GM18526 (cell line): ENCODE data around the gene RAB3GAP1.

Source experiments
- POLR2A ChIP-seq: IDR thresholded peaks from 3 replicates; pipeline ENCODE4 v1.6.1; 2011; ENCODE audit not compliant: insufficient read length; ENCODE audit errors: extremely low read depth

Gene RAB3GAP1

DNA sequence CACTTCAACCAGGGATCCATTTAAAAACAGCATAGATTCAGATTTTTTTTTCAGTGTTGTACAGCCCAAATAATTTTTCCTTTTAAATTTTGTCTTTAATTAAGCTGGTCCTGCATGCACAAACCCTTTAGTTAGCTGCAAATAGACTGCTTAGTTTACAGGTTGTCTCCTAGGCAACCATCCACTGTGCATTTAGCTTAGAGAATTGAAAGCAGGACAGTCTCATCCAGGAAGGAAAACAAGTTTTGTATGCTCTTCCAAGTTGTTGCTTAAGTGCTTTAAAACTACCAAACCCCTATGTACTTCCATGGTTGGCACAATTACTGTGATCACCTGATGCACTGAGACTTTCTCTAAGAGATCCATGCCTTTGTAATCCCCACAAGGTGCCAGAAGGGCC lies 4.8 kb upstream of the RAB3GAP1 start, which contains the start of gene MAP3K19:
Gene MAP3K19, minus strand, starts transcription at position 148 of the 400 bp plus-strand sequence. CDS start 22,800 bp downstream, outside the sequence.
- no peak for TF ChIP-seq POLR2A

DNA sequence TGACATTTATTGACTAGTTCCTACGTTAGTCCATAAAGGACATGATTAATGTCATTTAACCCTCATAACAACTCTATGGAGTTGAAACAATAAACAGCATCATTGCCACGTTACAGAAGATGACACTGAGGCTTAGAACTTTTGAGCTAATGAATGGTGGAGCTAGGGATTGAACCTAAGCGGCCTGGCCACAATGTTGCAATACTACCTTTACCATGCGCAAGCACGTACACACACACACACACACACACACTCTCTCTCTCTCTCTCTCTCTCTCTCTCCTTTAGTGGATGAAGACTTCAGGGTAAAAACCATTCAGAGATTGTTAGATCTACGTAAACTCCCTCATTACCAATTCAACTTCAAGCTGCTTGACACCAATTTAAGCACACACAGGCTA lies 4.0 kb upstream of the RAB3GAP1 start:
- TF ChIP-seq POLR2A = no peak

DNA sequence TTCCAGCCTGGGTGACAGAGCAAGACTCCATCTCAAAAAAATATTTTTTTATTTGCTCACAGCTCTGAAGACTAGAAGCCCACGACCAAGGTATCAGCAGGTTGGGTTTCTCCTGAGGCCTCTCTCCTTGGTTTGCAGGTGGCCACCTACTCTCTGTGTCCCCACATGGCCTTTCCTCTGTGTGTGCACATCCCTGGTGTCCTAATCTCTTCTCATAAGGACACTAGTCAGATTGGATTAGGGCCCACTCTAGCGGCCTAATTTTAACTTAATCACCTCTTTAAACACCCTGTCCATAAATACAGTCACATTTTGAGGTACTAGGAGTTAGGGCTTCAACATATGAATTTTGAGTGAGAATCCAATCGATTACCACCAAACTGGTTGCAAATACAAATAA lies 2.0 kb upstream of the RAB3GAP1 start:
- TF ChIP-seq POLR2A = no peak

DNA sequence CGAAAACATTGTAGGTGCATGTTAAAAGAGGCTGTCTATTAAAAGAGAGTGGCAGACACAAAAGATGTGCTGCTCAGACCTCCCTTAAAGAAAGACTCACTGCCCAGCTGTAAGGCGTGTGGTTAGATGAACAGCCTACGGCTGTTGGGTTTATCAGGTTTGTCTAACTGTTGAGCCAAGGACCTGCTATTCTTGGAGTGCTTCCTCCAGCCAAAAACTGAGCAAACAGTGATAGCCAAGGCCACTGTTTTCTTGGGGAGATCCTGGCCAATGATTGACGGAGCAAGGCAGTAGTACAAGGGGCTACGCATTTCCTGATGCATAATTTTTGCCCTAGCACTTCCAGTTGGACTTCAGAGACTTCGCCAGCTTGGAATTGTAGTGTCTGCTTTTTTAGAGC lies 1.4 kb upstream of the RAB3GAP1 start:
- no peak for TF ChIP-seq POLR2A

DNA sequence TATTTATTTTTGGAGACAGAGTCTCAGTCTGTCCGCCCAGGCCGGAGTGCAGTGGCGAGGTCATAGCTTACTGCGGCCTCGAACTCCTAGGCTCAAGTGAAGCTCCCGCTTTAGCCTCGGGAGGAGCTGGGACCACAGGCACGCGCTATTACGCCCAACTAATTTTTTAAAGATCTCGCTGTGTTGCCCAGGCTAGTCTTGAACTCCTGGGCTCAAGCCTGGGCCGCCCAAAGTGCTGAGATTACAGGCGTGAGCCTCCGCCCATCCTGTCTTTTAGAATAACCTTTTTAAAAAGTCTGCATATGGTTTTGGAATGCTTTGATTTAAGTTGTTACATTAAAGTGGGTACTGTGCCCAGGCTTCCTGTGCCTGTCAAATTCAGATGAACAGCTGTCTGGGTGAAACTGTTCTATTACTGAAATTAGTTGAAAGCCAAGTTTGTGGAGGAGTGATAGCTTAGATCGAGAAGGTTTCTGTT lies 944 bp downstream of the RAB3GAP1 start:
- no peak for TF ChIP-seq POLR2A

DNA sequence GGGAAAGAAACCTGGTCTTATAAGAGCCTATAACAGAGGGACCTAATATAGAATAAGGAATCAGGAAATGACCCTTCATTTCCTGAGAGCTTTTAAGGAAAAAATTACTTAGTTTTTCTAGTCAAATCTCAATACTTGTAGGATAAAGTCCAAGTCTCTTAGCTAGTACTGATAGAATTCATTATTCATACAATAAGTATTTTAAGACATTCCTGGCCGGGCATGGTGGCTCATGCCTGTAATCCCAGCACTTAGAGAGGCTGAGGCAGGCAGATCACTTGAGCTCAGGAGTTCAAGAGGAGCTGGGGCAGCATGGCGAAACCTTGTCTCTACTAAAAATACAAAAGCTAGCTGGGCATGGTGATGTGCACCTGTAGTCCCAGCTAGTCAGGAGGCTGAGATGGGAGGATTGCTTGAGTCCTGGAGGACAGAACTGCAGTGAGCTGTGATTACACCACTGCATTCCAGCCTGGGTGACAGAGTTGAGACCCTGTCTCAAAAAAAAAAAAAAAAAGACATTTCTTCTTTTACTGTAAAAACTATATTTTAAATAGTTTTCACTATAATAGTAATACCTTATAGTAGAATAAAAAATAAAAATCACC lies 3.2 kb downstream of the RAB3GAP1 start:
- no peak for TF ChIP-seq POLR2A

DNA sequence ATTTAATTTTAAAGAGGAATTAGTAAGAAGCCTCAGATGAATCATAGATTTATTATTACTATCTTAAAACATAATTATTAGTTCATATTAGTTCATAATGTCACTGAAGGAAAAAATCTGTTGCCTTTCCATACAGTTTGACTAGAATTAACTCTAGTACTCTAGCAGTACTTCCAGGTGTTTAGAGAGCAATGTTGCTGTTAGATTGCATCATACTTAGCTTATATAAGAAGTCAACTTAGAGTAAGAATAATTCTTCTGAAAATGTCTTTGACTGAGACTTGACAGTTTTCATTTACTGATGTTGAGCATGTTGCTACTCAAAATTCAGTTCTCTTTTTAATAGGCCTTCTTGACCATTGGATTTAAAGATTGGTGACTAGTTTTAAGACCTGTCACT lies 4.7 kb downstream of the RAB3GAP1 start:
- TF ChIP-seq POLR2A = no peak

DNA sequence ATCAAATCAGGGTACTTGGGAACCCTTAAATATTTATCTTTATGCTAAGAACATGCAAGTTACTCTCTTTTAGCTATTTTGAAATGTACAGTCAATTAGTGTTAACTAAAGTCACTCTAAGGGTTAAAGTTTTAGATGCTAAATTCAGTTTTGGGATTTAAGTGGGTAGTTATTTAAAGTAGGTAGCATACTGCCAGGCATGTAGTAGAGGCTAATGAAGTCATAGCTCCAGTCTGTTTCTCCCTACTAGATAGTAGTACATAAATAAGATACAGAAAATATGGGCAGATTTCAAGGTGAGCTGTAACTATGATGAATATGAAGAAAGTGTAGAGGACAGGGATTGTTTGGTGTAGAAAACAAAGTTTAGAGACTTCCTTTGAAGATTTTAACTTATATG lies 7.5 kb downstream of the RAB3GAP1 start:
- no peak for TF ChIP-seq POLR2A

DNA sequence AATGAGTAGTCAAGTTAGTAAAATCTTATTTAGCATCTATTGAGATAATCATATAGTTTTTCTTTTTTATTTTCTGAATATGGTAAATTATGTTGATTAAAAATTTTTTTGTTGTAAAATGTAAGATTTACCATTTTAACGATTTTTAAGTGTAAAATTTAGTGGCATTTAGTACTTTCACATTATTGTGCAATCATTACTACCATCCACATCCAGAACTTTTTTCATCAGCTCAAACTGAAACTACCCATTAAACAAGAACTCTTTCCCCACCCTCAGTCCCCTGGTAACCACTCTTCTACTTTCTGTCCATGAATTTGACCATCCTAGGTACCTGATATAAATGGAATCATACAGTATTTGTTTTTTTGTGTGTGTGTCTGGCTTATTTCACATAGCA lies 11.1 kb downstream of the RAB3GAP1 start:
- no peak for TF ChIP-seq POLR2A

DNA sequence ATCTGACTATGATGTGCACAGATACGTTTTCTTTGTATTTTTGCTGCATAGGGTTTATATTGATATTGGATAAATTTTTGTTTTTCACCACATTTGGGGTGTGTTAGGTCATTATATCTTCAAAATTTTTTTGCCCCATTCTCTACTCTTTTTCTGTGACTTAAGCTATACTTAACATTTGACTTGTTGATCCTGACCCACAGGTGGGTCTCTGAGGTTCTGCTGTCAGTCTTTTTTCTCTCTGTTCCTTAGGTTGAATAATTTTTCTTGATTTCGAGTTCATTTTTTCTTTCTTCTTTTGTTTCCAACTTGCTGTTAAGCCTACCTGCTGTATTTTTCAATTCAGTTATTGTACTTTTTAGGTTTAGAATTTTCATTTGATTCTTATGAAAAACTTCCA lies 12.1 kb downstream of the RAB3GAP1 start:
- TF ChIP-seq POLR2A = no peak

DNA sequence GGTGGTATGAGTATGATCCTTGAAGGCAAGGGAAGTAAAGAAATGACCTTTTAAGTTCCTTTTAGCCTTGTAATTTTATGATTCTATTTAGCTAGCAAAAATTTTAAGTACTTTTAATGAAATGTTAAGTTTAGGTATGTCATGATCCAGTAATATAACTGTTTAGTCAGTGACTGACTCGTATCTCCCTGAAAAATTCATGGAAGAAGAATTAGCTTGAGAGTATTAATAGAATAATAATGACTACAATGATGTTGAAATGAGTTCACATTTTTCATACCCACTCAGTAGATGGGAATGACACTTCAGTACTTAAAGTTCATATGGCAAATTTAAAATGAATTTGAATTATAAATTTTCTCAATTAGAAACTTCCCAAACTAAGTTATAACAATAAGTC lies 14.6 kb downstream of the RAB3GAP1 start:
- no peak for TF ChIP-seq POLR2A

DNA sequence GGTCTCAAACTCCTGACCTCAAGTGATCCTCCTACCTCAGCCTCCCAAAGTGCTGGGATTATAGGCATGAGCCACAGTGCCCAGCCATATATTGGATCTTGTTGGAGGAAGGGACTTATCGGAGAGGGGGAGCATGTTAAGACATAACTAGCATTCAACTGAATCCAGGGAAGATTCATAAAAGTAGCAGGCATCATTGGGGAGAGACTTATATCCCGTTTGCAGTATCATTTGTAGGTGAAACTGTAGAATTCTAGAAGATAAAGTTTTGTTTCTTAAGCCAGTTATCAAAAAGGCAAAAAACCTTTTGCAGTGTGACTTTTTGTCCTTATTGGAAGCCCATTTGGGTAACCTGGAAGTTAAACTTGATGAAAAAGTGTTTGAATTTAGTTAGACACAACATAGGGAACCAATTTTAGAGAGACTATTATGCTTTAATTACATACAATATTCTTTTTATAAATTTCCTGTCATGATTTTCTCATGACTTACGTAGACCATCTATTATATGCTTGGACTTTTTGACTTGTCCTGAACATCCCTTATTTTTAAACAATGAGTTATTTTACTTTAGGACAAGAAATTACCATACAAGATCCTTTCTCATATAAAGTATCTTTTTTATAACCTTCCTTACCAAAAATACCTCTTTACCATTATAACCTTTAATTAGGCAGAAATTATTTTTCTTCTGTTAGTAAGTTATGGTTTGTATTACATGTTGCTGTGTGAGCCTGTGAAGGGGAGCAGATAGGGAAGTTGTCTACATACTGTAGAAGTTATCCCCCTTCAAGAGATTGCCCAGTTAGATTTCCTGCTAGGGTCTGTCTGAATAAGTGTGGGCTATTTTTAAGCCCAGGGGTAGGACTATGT lies 20.3 kb downstream of the RAB3GAP1 start:
- TF ChIP-seq POLR2A = no peak

DNA sequence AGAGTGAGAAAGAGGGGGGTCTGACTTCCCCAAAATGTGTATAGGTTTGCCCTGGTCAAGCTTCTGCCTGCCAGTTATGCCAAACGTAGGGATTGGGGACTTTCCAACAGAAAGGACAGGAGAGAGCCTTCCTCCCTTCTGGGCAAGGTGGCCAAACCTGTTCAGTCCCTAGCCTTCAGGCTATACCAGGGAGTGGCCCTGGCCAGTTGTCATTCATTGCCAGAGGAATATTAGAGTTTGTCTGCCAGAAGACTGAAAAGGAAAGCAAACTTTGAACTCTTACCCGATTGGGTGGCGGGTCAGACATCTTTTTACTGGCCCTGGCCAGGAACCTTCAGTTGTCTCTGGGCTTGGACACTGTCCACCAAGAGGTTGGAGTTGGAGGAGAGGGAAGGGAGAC lies 22.1 kb downstream of the RAB3GAP1 start:
- TF ChIP-seq POLR2A = no peak

DNA sequence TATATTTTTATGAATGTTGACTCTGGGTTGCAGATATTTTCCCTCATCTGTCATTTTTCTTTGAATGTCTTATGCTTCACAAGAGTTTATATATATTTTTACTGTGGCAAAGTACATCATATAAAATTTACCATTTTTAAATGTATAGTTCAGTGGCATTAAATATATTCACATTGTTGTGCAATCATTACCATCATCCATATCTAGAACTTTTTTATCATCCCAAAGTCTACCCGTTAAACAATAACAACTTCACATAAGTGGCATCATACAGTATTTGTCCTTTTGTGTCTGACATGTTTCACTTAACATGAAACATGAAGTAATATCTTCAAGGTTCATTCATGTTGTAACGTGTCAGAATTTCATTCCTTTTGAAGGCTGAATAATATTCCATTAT lies 24.5 kb downstream of the RAB3GAP1 start:
- no peak for TF ChIP-seq POLR2A

DNA sequence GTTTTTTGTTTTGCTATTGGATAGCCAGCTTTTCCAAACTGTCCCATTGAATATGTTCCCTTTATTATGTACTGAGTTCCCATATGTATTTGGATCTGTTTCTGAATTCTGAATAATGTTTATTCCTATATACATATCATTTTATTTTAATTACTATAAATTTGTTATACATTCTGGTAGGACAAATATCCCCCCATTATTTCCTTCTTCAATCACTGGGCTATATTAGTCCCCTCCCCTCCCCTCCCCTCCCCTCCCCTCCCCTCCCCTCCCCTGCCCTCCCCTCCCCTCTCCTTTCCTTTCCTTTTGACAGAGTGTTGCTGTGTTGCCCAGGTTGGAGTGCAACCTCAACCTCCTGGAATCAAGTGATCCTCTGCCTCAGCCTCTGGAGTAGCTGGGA lies 26.3 kb downstream of the RAB3GAP1 start:
- TF ChIP-seq POLR2A = no peak

DNA sequence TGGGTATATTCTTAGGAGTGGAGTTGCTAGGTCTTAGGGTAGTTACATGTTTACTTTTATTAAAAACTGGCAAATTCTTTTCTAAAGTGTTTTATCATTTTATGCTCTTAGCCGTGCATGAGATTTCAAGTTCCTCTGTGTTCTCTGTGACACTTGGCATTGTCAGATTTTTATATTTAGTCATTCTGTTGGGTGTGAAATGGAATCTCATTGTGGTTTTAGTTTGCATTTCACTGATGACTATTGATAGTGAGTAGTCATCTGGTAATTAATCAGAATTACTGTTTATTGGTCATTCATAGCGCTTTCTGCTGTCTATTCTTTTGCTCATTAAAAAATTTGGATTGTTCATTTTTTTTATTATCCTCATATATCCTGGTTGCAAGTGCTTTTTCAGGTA lies 34.1 kb downstream of the RAB3GAP1 start:
- no peak for TF ChIP-seq POLR2A
